ENCODE measurements around the gene RBBP8. TPM values are rescaled to one million over a fixed set of nuclear protein-coding genes. Genes with fewer than 3 reads are reported as not detected.

Gene RBBP8
- total RNA-seq, 1 donor from 2014 or later, result 10.4 TPM

DNA sequence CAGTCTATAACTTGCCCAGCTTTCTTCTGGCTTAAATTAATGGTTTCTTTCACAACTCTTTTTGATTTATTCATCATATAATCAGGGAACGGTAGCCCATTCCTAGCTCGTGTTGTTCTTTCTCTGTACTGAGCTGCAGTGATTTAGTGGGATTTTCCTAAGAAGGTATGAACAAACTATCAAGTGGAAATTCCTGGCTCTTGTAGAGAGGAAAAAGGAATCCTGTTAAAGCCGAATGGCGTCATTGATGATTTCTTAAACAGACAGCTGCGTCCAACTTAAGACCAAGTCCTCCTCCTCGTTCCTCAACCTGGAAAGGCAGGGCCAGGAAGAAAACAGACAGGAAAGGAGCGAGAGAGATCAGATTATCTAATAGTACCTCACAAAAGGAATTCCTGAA lies 132.9 kb downstream of the RBBP8 start:
- no peak overlapping the region for H3K9ac ChIP-seq (ENCODE audit: low read depth in 1 of 3, low read length in 3 of 3)
- H3K27ac ChIP-seq (ENCODE audit: low read depth, low read length), result no peak overlapping the region
- H3K4me1 ChIP-seq (ENCODE audit: control insufficient read depth in 3 of 3, insufficient read depth in 3 of 3, low read length in 3 of 3), result no peaks in the 10 kb centered on the region
- no peaks in the 10 kb centered on the region for H3K9me3 ChIP-seq (ENCODE audit: control insufficient read depth in 3 of 3, low read length in 3 of 3)
- no peaks in the 10 kb centered on the region for H3K27me3 ChIP-seq (ENCODE audit: control insufficient read depth in 3 of 3, insufficient read depth in 3 of 3, low read length in 3 of 3)
- H3K36me3 ChIP-seq (ENCODE audit: control insufficient read depth in 3 of 3, insufficient read depth in 3 of 3, low read length in 3 of 3), result no peaks in the 10 kb centered on the region
- no peak overlapping the region for H3K4me3 ChIP-seq (ENCODE audit: low read length in 3 of 3)

DNA sequence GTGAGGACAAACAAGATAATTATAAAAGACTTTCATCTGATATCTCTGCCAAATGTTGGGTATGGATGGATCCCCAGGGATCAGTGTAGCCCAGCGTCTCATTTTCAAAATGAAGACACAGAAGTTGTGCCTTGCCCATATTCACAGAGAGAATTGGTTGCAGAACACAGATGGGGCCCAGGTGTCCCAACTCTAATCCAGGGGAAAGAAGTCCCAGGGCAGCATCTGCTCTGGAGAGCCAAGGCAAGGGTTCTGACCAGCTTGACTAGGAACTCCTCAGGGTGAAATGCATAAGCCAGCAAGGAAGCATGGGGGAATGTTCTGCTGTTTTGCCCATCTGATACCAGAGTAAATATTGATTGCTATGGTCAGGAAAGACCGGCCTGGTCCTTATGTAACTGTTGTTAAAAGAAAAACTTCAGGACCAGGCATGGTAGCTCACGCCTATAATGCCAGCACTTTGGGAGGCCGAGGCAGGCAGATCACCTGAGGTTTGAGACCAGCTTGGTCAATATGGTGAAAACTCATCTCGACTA lies 133.4 kb downstream of the RBBP8 start:
- Histone ChIP-seq H3K27me3 (ENCODE audit: control insufficient read depth in 3 of 3, insufficient read depth in 3 of 3, low read length in 3 of 3) (no peaks in the 10 kb centered on the region), H3K27ac (ENCODE audit: low read depth, low read length) (no peak overlapping the region), H3K4me1 (ENCODE audit: control insufficient read depth in 3 of 3, insufficient read depth in 3 of 3, low read length in 3 of 3) (no peaks in the 10 kb centered on the region), H3K9me3 (ENCODE audit: control insufficient read depth in 3 of 3, low read length in 3 of 3) (no peaks in the 10 kb centered on the region), H3K4me3 (ENCODE audit: low read length in 3 of 3) (no peak overlapping the region), H3K36me3 (ENCODE audit: control insufficient read depth in 3 of 3, insufficient read depth in 3 of 3, low read length in 3 of 3) (no peaks in the 10 kb centered on the region), H3K9ac (ENCODE audit: low read depth in 1 of 3, low read length in 3 of 3) (no peak overlapping the region)

DNA sequence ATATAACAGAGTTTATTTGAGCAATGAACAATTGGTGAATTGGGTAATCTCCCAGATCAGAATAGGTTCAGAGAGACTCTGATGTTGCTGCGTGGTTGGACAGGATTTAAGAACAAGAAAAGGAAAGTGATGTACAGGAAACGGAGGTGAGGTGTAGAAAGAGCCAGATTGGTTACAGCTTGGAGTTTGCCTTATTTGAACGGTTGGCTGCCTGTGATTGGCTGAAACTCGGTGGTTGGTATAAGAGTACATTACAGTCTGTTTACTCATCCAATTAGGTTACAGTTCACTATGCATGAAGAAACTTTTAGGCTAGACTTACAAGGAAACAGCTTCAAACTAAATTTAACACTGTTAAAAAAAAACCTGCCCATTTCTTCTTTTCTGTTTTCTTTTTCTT lies 134.1 kb downstream of the RBBP8 start:
- Histone ChIP-seq H3K27me3 (ENCODE audit: control insufficient read depth in 3 of 3, insufficient read depth in 3 of 3, low read length in 3 of 3) (peaks cover 0 to 2% (median 0%) of the 10 kb centered on the region in 3 donors), H3K9ac (ENCODE audit: low read depth in 1 of 3, low read length in 3 of 3) (no peak overlapping the region), H3K4me3 (ENCODE audit: low read length in 3 of 3) (no peak overlapping the region), H3K36me3 (ENCODE audit: control insufficient read depth in 3 of 3, insufficient read depth in 3 of 3, low read length in 3 of 3) (no peaks in the 10 kb centered on the region), H3K4me1 (ENCODE audit: control insufficient read depth in 3 of 3, insufficient read depth in 3 of 3, low read length in 3 of 3) (no peaks in the 10 kb centered on the region), H3K27ac (ENCODE audit: low read depth, low read length) (no peak overlapping the region), H3K9me3 (ENCODE audit: control insufficient read depth in 3 of 3, low read length in 3 of 3) (no peaks in the 10 kb centered on the region)

DNA sequence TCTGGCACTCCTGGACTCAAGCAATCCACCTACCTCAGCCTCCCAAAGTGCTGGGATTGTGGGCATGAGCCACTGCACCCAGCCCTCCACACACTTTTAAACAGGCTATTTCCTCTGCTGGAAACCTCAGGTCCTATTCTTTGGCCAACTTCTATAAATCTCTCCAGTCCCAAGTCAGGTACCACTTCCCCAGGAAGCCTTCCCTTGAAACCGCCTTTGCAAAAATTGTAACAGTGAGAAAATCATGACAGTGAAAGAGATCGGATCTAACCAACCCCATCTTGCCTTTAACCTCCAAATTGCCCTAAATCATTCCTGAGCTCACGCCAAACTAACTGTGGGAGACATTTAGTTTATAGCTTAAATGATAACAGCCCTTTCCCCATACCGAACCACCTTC lies 134.9 kb downstream of the RBBP8 start:
- Histone ChIP-seq H3K4me1 (ENCODE audit: control insufficient read depth in 3 of 3, insufficient read depth in 3 of 3, low read length in 3 of 3) (no peaks in the 10 kb centered on the region), H3K9me3 (ENCODE audit: control insufficient read depth in 3 of 3, low read length in 3 of 3) (no peaks in the 10 kb centered on the region), H3K9ac (ENCODE audit: low read depth in 1 of 3, low read length in 3 of 3) (no peak overlapping the region), H3K27me3 (ENCODE audit: control insufficient read depth in 3 of 3, insufficient read depth in 3 of 3, low read length in 3 of 3) (peaks cover 0 to 2% (median 0%) of the 10 kb centered on the region in 3 donors), H3K36me3 (ENCODE audit: control insufficient read depth in 3 of 3, insufficient read depth in 3 of 3, low read length in 3 of 3) (no peaks in the 10 kb centered on the region), H3K4me3 (ENCODE audit: low read length in 3 of 3) (no peak overlapping the region), H3K27ac (ENCODE audit: low read depth, low read length) (no peak overlapping the region)

DNA sequence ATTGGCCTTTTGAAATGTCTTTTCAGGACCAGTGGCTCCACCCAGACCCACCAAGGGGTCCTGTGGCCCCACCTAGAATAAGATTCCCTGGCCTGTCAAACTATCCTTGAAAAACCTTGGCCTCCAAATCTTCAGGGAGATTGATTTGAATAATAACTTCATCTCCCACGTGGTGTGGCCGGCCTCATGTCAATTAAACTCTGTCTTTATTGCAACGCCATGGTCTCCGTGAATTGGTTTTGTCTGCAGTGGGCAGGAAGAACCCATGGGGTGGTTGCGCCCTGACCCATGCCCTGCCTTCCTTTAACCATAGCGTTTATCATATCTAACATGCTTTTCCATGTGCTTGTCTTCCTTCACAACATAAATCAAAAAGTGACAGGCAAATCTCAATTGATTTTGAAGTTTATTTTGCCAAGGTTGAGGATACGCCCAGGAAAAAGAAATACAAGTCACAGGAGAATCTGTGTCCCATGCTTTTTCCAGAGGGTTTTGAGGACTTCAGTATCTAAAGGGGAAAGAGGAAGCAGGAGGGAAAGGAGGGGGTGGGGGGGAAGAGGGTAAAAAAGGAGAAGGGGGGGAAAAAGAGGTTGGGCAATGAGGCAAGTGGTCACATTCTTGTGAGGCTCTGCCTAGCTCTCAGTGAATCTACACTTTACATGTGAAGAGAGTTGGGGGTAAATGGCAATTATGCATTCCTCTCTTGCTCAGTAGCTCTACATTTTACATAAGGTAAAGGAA lies 135.6 kb downstream of the RBBP8 start:
- H3K9ac ChIP-seq (ENCODE audit: low read depth in 1 of 3, low read length in 3 of 3), result no peak overlapping the region
- H3K27me3 ChIP-seq (ENCODE audit: control insufficient read depth in 3 of 3, insufficient read depth in 3 of 3, low read length in 3 of 3), result peaks cover 0 to 2% (median 0%) of the 10 kb centered on the region in 3 donors
- no peaks in the 10 kb centered on the region for H3K4me1 ChIP-seq (ENCODE audit: control insufficient read depth in 3 of 3, insufficient read depth in 3 of 3, low read length in 3 of 3)
- no peaks in the 10 kb centered on the region for H3K9me3 ChIP-seq (ENCODE audit: control insufficient read depth in 3 of 3, low read length in 3 of 3)
- H3K4me3 ChIP-seq (ENCODE audit: low read length in 3 of 3), result no peak overlapping the region
- H3K36me3 ChIP-seq (ENCODE audit: control insufficient read depth in 3 of 3, insufficient read depth in 3 of 3, low read length in 3 of 3), result no peaks in the 10 kb centered on the region
- H3K27ac ChIP-seq (ENCODE audit: low read depth, low read length), result no peak overlapping the region

DNA sequence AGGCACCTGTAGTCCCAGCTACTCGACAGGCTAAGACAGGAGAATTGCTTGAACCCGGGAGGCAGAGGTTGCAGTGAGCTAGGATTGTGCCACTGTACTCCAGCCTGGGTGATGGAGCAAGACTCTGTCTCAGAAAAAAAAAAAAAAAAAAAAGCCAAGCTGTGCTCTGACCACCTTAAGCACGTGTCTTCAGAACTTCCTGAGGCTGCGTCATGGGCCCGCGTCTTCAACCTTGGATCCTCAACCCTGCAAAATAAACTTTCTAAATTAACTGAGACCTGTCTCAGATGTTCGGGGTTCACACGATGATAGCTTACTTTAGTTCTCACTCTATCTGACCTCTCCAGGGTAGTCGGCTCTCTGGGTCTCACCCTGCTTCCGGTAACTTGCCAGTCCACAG lies 136.4 kb downstream of the RBBP8 start:
- Histone ChIP-seq H3K4me3 (ENCODE audit: low read length in 3 of 3) (no peak overlapping the region), H3K9me3 (ENCODE audit: control insufficient read depth in 3 of 3, low read length in 3 of 3) (no peaks in the 10 kb centered on the region), H3K36me3 (ENCODE audit: control insufficient read depth in 3 of 3, insufficient read depth in 3 of 3, low read length in 3 of 3) (no peaks in the 10 kb centered on the region), H3K27me3 (ENCODE audit: control insufficient read depth in 3 of 3, insufficient read depth in 3 of 3, low read length in 3 of 3) (peaks cover 0 to 2% (median 0%) of the 10 kb centered on the region in 3 donors), H3K27ac (ENCODE audit: low read depth, low read length) (no peak overlapping the region), H3K9ac (ENCODE audit: low read depth in 1 of 3, low read length in 3 of 3) (no peak overlapping the region), H3K4me1 (ENCODE audit: control insufficient read depth in 3 of 3, insufficient read depth in 3 of 3, low read length in 3 of 3) (peaks cover 0 to 2% (median 0%) of the 10 kb centered on the region in 3 donors)

DNA sequence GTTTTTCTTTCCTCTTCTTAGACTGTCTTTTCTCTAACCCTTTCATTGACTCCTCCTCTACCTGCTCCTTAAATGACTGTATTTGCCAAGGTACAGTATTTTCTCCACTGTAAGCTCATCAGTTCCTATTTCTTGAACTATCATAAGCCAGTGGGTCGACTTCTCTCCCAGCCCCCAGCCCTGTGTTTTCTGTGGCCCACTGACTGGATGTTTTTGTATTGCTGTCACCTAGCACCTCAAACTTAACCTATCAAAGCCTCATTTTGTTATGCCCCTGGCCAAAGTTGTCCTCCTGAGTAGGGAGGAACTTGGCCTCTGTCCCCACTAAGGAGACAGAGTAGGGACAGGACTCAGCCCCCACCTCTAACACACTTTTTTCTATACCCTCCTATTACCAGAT lies 136.8 kb downstream of the RBBP8 start:
- Histone ChIP-seq H3K9ac (ENCODE audit: low read depth in 1 of 3, low read length in 3 of 3) (no peak overlapping the region), H3K4me1 (ENCODE audit: control insufficient read depth in 3 of 3, insufficient read depth in 3 of 3, low read length in 3 of 3) (peaks cover 0 to 2% (median 0%) of the 10 kb centered on the region in 3 donors), H3K27me3 (ENCODE audit: control insufficient read depth in 3 of 3, insufficient read depth in 3 of 3, low read length in 3 of 3) (peaks cover 0 to 2% (median 0%) of the 10 kb centered on the region in 3 donors), H3K36me3 (ENCODE audit: control insufficient read depth in 3 of 3, insufficient read depth in 3 of 3, low read length in 3 of 3) (no peaks in the 10 kb centered on the region), H3K4me3 (ENCODE audit: low read length in 3 of 3) (no peak overlapping the region), H3K9me3 (ENCODE audit: control insufficient read depth in 3 of 3, low read length in 3 of 3) (no peaks in the 10 kb centered on the region), H3K27ac (ENCODE audit: low read depth, low read length) (no peak overlapping the region)

DNA sequence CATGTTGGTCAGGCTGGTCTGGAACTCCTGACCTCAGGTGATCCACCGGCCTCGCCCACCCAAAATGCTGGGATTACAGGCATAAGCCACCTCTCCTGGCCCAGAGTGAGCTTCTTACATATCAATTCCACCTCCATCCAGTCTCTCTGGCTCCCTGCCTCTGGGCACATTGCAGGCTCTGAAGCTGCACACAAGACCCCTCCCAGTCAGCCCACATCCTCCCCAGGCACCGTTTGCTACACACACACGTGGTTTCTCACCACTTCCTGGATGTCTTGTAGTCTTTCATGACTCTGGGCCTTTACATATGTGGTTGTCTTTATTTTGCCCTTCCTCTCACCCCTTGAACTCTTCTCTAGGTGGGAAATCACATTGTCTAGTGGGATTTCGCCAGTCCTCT lies 138.2 kb downstream of the RBBP8 start:
- Histone ChIP-seq H3K4me1 (ENCODE audit: control insufficient read depth in 3 of 3, insufficient read depth in 3 of 3, low read length in 3 of 3) (peaks cover 0 to 2% (median 0%) of the 10 kb centered on the region in 3 donors), H3K27ac (ENCODE audit: low read depth, low read length) (no peak overlapping the region), H3K4me3 (ENCODE audit: low read length in 3 of 3) (no peak overlapping the region), H3K9me3 (ENCODE audit: control insufficient read depth in 3 of 3, low read length in 3 of 3) (no peaks in the 10 kb centered on the region), H3K9ac (ENCODE audit: low read depth in 1 of 3, low read length in 3 of 3) (no peak overlapping the region), H3K36me3 (ENCODE audit: control insufficient read depth in 3 of 3, insufficient read depth in 3 of 3, low read length in 3 of 3) (no peaks in the 10 kb centered on the region), H3K27me3 (ENCODE audit: control insufficient read depth in 3 of 3, insufficient read depth in 3 of 3, low read length in 3 of 3) (peaks cover 0 to 2% (median 0%) of the 10 kb centered on the region in 3 donors)

DNA sequence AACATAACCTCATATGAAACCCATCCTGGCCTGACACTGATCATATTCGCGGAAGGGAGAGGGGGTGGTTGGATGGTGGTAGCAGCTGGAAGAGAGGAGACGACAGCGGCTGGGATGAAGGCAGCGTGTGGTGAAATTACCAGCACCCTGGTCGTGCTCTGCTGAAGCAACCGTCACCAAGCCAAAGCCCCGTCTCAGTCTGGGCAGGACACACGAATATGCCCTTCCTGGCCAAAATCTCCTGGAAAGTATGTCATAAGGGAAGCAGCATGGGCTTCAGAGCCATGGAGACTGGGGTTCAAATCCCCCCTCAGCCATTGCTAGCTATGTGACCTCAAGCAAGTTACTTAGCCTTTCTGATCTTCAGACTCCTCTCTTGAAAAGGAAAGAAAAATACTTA lies 139.0 kb downstream of the RBBP8 start:
- Histone ChIP-seq H3K9me3 (ENCODE audit: control insufficient read depth in 3 of 3, low read length in 3 of 3) (no peaks in the 10 kb centered on the region), H3K27me3 (ENCODE audit: control insufficient read depth in 3 of 3, insufficient read depth in 3 of 3, low read length in 3 of 3) (peaks cover 0 to 2% (median 0%) of the 10 kb centered on the region in 3 donors), H3K4me3 (ENCODE audit: low read length in 3 of 3) (no peak overlapping the region), H3K9ac (ENCODE audit: low read depth in 1 of 3, low read length in 3 of 3) (no peak overlapping the region), H3K27ac (ENCODE audit: low read depth, low read length) (no peak overlapping the region), H3K36me3 (ENCODE audit: control insufficient read depth in 3 of 3, insufficient read depth in 3 of 3, low read length in 3 of 3) (no peaks in the 10 kb centered on the region), H3K4me1 (ENCODE audit: control insufficient read depth in 3 of 3, insufficient read depth in 3 of 3, low read length in 3 of 3) (peaks cover 0 to 2% (median 0%) of the 10 kb centered on the region in 3 donors)

DNA sequence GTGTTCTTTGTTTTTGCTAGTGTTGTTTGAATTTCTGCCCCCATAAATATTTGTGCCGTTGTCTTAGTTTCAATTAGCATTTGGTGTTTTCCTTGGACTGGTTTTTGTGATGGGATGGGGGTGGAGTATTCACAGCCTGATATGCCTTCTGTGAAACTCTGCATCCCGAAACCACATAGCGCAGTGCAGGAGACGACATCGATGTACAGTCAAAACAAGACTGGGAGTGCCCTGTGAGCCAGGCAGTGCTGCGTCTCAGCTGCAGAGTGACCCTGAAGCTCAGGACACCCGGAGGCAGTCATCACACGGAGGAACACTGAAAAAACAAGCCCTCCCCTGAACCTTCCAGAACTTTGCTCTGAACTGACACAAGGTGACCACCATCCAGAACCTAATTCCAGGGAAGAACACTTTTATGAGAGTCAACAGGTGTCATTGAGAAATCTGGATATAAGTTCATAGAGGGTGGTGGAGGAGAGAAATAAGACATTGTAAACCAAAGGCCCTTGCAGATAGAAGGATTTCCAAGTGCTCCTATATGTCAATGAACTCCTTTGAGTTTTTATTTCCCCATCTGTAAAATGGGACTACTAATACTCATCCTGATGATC lies 141.0 kb downstream of the RBBP8 start:
- Histone ChIP-seq H3K4me1 (ENCODE audit: control insufficient read depth in 3 of 3, insufficient read depth in 3 of 3, low read length in 3 of 3) (peaks cover 0 to 2% (median 0%) of the 10 kb centered on the region in 3 donors), H3K27me3 (ENCODE audit: control insufficient read depth in 3 of 3, insufficient read depth in 3 of 3, low read length in 3 of 3) (peaks cover 0 to 2% (median 0%) of the 10 kb centered on the region in 3 donors), H3K9me3 (ENCODE audit: control insufficient read depth in 3 of 3, low read length in 3 of 3) (no peaks in the 10 kb centered on the region), H3K36me3 (ENCODE audit: control insufficient read depth in 3 of 3, insufficient read depth in 3 of 3, low read length in 3 of 3) (no peaks in the 10 kb centered on the region), H3K9ac (ENCODE audit: low read depth in 1 of 3, low read length in 3 of 3) (no peak overlapping the region), H3K27ac (ENCODE audit: low read depth, low read length) (no peak overlapping the region), H3K4me3 (ENCODE audit: low read length in 3 of 3) (no peak overlapping the region)
